MM.1S (cell line): Measurements from ENCODE around the gene CHMP1A.

Experiments used
- EZH2 ChIP-seq: fragments of 300-600 bp; sonication (generic); optimal IDR thresholded peaks from 2 replicates; pipeline ENCODE3; 2017; ENCODE audit warnings: low read depth, mild to moderate bottlenecking, antibody characterized with exemption, low read length, mixed read lengths
- EZH2phosphoT487 ChIP-seq: fragments of 300-600 bp; sonication (generic); IDR thresholded peaks from 2 replicates; pipeline ENCODE4 v1.6.1; 2018; ENCODE audit warnings: antibody characterized with exemption, low read length
- TF ChIP-seq, protein P1 (sequence below): fragments of 300-600 bp; sonication (generic); IDR thresholded peaks from 2 replicates; pipeline ENCODE4 v1.5.1; 2016; ENCODE audit warnings: antibody characterized with exemption, low read length, mixed read lengths

DNA sequence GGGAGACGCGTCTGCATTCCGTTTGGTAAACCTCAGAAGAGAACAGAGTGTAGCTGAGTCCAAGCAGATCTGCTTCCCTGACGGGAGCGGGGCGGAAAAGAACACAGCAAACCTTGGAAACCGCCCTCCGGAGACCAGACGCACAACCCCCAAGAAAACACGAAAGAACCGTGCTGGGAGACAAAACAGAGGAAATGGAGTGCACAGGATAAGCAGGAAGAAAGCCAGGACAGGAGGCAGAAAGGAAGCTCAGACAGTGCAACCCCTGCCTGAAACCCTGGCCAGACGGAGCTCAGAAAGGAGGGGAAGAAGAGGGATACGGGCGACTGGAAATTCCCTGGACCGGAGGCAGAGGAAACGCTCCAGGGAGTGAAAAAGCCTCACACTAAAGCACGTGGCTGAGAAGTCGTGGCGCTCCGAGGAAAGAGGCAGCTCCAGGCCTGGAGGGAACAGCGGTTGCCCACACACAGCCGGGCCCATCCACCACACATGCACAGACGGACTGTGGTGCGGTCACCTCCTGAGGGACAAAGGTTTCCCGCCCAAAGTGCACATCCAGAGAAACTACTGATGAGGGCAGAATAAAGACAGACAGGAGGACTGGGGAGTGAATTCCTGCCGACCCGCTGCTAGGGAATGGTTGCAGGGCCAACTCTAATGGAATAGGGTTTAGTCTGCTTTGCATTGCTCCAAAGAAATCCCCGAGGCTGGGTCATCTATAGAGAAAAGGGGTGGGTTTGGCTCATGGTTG, 33.8 kb downstream of the CHMP1A start:
- TF ChIP-seq, protein P1, sequence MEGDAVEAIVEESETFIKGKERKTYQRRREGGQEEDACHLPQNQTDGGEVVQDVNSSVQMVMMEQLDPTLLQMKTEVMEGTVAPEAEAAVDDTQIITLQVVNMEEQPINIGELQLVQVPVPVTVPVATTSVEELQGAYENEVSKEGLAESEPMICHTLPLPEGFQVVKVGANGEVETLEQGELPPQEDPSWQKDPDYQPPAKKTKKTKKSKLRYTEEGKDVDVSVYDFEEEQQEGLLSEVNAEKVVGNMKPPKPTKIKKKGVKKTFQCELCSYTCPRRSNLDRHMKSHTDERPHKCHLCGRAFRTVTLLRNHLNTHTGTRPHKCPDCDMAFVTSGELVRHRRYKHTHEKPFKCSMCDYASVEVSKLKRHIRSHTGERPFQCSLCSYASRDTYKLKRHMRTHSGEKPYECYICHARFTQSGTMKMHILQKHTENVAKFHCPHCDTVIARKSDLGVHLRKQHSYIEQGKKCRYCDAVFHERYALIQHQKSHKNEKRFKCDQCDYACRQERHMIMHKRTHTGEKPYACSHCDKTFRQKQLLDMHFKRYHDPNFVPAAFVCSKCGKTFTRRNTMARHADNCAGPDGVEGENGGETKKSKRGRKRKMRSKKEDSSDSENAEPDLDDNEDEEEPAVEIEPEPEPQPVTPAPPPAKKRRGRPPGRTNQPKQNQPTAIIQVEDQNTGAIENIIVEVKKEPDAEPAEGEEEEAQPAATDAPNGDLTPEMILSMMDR = no peak
- no peak for TF ChIP-seq EZH2phosphoT487
- no peak for TF ChIP-seq EZH2
